ENCODE results near the gene TUBGCP5. TPM values are rescaled to one million over a fixed set of nuclear protein-coding genes. Genes with fewer than 3 reads are reported as not detected.
"Not testable (repeated sequence)": the region's sequence is repeated elsewhere in the genome, so short reads cannot be mapped to it uniquely, and the experiment has no call there.

Gene TUBGCP5
- total RNA-seq, 1 donor from 2014 or later, result 15.6 TPM

- no peaks in the 10 kb centered on the region for H3K4me1 Mint-ChIP-seq (ENCODE audit: low read depth, unreplicated experiment)
- no peaks in the 10 kb centered on the region for H3K9me3 Mint-ChIP-seq (ENCODE audit: unreplicated experiment)
- no peaks in the 10 kb centered on the region for H3K27me3 Mint-ChIP-seq (ENCODE audit: unreplicated experiment)
- DNase-seq, result no peak
- H3K36me3 Mint-ChIP-seq (ENCODE audit: unreplicated experiment), result no peaks in the 10 kb centered on the region
- no peak overlapping the region for H3K27ac Mint-ChIP-seq (ENCODE audit: unreplicated experiment)
- no peak for TF ChIP-seq CTCF (IDR thresholded peaks at IDR 0.05; ENCODE audit: partially characterized antibody, unreplicated experiment)
- no peak overlapping the region for H3K4me3 Mint-ChIP-seq (ENCODE audit: unreplicated experiment)
Observed at GRCh38 chr15:23052522-23052921, 13.2 kb upstream of the TUBGCP5 start.

- Mint-ChIP-seq H3K9me3 (ENCODE audit: unreplicated experiment) (no peaks in the 10 kb centered on the region), H3K27me3 (ENCODE audit: unreplicated experiment) (no peaks in the 10 kb centered on the region), H3K4me3 (ENCODE audit: unreplicated experiment) (no peak overlapping the region), H3K4me1 (ENCODE audit: low read depth, unreplicated experiment) (no peaks in the 10 kb centered on the region), H3K27ac (ENCODE audit: unreplicated experiment) (no peak overlapping the region), H3K36me3 (ENCODE audit: unreplicated experiment) (no peaks in the 10 kb centered on the region)
- TF ChIP-seq CTCF (IDR thresholded peaks at IDR 0.05; ENCODE audit: partially characterized antibody, unreplicated experiment), result no peak
- DNase-seq, result no peak
Observed at GRCh38 chr15:23050708-23051107, 11.3 kb upstream of the TUBGCP5 start.

DNA sequence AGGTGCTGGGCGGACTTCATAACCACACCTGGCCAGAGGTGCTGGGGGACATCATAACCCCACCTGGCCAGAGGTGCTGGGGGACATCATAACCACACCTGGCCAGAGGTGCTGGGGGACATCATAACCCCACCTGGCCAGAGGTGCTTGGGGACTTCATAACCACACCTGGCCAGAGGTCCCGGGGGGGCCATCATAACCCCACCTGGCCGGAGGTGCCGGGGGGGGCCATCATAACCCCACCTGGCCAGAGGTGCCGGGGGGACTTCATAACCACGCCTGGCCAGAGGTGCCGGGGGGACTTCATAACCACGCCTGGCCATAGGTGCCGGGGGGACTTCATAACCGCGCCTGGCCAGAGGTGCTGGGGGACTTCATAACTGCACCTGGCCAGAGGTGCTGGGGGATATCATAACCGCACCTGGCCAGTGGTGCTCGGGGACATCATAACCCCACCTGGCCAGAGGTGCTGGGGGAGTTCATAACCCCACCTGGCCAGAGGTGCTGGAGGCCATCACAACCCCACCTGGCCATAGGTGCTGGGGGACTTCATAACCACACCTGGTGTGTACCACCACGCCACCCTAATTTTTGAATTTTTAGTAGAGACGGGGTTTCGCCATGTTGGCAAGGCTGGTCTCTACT is 10.7 kb upstream of the TUBGCP5 start:
- Mint-ChIP-seq H3K9me3 (ENCODE audit: unreplicated experiment) (no peaks in the 10 kb centered on the region), H3K4me3 (ENCODE audit: unreplicated experiment) (no peak overlapping the region), H3K27me3 (ENCODE audit: unreplicated experiment) (no peaks in the 10 kb centered on the region), H3K36me3 (ENCODE audit: unreplicated experiment) (no peaks in the 10 kb centered on the region), H3K27ac (ENCODE audit: unreplicated experiment) (no peak overlapping the region), H3K4me1 (ENCODE audit: low read depth, unreplicated experiment) (no peaks in the 10 kb centered on the region)
- DNase-seq, result no peak
- TF ChIP-seq CTCF (IDR thresholded peaks at IDR 0.05; ENCODE audit: partially characterized antibody, unreplicated experiment), result no peak

DNA sequence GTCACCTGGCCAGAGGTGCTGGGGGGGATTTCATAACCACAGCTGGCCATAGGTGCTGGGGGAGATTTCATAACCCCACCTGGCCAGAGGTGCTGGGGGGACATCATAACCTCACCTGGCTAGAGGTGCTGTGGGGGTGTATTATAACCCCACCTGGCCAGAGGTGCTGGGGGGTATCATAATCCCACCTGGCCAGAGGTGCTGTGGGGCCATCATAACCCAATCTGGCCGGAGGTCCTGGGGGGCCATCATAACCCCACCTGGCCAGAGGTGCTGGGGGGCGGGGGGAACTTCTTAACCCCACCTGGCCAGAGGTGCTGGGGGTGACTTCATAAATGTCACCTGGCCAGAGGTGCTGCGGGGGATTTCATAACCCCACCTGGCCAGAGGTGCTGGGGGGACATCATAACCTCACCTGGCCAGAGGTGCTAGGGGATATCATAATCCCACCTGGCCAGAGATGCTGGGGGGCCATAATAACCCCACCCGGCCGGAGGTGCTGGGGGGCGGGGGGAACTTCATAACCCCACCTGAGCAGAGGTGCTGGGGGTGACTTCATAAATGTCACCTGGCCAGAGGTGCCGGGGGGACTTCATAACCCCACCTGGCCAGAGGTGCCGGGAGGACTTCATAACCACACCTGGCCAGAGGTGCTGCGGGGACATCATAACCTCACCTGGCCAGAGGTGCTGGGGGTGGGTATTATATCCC is 9.4 kb upstream of the TUBGCP5 start:
- not testable (repeated sequence) for H3K27me3 Mint-ChIP-seq (ENCODE audit: unreplicated experiment); H3K9me3 Mint-ChIP-seq (ENCODE audit: unreplicated experiment); H3K4me1 Mint-ChIP-seq (ENCODE audit: low read depth, unreplicated experiment); H3K36me3 Mint-ChIP-seq (ENCODE audit: unreplicated experiment); H3K4me3 Mint-ChIP-seq (ENCODE audit: unreplicated experiment); H3K27ac Mint-ChIP-seq (ENCODE audit: unreplicated experiment); DNase-seq

DNA sequence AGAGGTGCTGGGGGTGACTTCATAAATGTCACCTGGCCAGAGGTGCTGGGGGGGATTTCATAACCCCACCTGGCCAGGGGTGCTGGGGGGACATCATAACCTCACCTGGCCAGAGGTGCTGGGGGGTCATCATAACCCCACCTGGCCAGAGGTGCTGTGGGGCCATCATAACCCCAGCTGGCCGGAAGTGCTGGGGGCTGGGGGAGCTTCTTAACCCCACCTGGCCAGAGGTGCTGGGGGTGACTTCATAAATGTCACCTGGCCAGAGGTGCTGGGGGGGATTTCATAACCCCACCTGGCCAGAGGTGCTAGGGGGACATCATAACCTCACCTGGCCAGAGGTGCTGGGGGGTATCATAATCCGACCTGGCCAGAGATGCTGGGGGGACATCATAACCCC is 4.6 kb upstream of the TUBGCP5 start:
- not testable (repeated sequence) for H3K9me3 Mint-ChIP-seq (ENCODE audit: unreplicated experiment); H3K4me3 Mint-ChIP-seq (ENCODE audit: unreplicated experiment); H3K27me3 Mint-ChIP-seq (ENCODE audit: unreplicated experiment); H3K36me3 Mint-ChIP-seq (ENCODE audit: unreplicated experiment); DNase-seq; H3K4me1 Mint-ChIP-seq (ENCODE audit: low read depth, unreplicated experiment); H3K27ac Mint-ChIP-seq (ENCODE audit: unreplicated experiment)

GRCh38 chr15:23043535-23043934 is 4.2 kb upstream of the TUBGCP5 start:
- H3K27me3 Mint-ChIP-seq (ENCODE audit: unreplicated experiment); H3K4me3 Mint-ChIP-seq (ENCODE audit: unreplicated experiment); DNase-seq; H3K9me3 Mint-ChIP-seq (ENCODE audit: unreplicated experiment); H3K36me3 Mint-ChIP-seq (ENCODE audit: unreplicated experiment); H3K27ac Mint-ChIP-seq (ENCODE audit: unreplicated experiment); H3K4me1 Mint-ChIP-seq (ENCODE audit: low read depth, unreplicated experiment): not testable (repeated sequence)

DNA sequence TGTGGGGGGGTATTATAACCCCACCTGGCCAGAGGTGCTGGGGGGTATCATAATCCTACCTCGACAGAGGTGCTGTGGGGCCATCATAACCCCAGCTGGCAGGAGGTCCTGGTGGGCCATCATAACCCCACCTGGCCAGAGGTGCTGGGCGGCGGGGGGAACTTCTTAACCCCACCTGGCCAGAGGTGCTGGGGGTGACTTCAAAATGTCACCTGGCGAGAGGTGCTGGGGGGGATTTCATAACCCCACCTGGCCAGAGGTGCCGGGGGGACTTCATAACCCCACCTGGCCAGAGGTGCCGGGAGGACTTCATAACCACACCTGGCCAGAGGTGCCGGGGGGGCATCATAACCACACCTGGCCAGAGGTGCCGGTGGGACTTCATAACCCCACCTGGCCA is 2.4 kb upstream of the TUBGCP5 start:
- H3K36me3 Mint-ChIP-seq (ENCODE audit: unreplicated experiment); H3K4me3 Mint-ChIP-seq (ENCODE audit: unreplicated experiment); H3K27me3 Mint-ChIP-seq (ENCODE audit: unreplicated experiment); H3K27ac Mint-ChIP-seq (ENCODE audit: unreplicated experiment); DNase-seq; H3K9me3 Mint-ChIP-seq (ENCODE audit: unreplicated experiment); H3K4me1 Mint-ChIP-seq (ENCODE audit: low read depth, unreplicated experiment): not testable (repeated sequence)
